GM18508 (cell line): ENCODE measurements around the gene PTH2.
"Not testable (repeated sequence)": the region's sequence is repeated elsewhere in the genome, so short reads cannot be mapped to it uniquely, and the experiment has no call there.

Source experiments
- ATAC-seq: cut with Tn5 transposase; IDR thresholded peaks from one replicate; pipeline ENCODE4 v1.9.1; 2021; ENCODE audit warnings: moderate number of reproducible peaks; ENCODE audit not compliant: insufficient read depth, unreplicated experiment

Gene PTH2, protein sequence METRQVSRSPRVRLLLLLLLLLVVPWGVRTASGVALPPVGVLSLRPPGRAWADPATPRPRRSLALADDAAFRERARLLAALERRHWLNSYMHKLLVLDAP

DNA sequence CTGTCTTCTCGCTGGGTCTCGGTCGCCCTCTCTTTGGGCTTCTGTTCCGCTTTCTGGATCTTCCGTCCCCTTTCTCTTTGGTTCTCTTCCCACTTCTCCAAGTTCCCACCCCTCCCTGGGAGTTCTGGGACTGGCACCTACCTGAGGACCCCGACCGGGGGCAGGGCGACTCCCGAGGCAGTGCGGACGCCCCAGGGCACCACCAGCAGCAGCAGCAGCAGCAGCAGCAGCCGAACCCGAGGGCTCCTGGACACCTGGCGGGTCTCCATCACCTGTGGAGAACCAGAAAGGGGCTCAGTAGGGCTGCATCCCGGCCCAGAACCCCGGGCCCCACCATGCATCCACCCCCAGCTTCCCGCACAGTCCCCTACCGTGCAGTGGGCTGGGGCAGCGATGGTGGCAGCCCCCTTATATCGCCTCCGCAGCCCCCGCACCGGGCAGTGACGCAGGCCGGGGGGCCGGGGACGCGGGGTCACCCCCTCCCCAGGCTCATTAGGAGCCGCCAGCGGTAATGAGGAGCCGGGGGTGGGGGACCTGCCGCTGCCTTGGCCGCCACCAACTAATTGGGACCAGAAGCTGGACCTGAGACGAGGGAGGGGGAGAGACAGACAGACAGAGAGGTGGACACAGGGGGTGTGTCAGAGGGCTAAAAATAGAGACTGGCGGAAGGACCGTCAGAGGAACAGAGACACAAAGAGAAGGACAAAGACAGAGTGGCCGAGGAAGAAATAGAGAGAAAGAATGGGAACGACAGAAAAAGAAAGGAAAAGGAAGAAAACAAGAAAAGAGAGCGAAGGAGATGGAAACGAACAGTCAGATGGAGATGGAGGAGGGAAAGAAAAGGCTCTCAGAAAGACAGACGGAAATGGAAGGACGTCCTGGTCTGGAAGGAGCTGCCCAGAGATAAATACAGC, at the start of gene PTH2:
Gene PTH2 (minus strand): TSS at position 371 of the 914 bp plus-strand sequence. CDS start 102 bp downstream, at position 269.
- ATAC-seq = no peak

DNA sequence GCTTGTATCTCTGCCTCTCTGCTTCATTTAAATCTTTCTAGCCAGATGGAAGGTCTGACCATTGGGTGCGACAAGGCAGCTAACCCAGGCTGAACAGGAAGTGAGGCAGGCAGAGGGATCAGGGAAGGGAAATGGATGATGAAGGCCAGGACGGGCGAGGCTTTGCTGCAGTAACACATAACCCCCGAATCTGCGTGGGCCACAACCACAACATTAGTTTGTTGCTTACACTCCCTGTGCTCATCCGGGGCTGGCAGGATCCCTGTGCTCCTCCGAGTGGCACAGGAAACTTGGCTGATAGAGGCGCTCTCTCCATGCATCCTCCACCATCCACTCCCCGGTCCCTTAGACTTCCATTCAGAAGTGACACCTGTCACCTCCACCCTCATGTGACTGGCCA, 49.7 kb upstream of the PTH2 start:
- ATAC-seq = no peak

DNA sequence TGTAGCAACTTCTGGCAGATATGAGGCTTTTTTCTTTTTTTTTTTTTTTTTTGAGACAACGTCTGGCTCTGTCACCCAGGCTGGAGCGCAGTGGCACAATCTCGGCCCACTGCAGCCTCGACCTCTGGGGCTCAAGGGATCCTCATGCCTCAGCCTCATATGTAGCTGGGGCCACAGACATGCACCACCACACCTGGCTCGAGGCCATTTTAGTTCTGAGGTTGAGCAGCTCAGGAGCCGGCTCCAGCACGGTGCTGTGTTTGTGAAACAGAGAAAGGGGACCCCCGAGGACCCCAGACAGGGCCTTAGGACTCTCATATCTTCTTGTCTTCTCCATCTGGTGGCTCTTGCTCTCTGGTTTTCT, 47.4 kb upstream of the PTH2 start:
- no peak for ATAC-seq

DNA sequence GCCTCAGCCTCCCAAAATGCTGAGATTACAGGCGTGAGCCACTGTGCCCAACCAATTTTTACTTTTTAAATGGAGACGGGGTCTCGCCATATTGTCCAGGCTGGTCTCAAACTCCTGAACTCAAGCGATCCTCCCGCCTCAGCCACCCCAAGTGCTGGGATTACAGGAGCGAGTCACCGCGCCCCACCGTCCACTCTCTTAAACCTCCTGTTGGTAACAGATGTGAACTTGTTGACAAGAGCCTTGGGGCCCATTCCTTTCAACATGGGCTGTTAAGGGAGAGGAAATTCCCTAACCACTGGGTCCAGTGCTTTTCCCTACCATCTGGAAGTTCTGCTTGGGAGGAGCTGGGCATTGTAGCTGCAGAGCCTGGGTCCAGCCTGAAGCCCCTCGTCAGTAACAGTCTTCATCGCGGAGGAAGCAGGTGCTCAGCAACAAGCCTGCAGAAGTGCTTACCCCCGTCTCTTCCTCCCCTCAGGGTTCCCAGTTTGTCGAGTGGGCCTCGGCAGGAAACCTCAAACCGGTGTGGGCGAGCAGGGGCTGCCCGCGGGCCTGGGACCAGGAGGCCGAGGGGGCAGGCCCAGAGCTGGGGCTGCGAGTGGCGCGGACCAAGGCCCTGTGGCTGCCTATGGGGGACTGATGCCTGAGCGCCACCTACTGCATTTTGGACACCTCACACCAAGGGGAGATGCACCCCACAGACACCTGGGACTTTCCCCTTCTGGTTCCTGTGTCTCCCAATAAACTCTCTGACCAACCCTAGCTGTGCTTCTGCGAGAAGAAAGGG, 46.8 kb upstream of the PTH2 start:
- ATAC-seq = no peak

DNA sequence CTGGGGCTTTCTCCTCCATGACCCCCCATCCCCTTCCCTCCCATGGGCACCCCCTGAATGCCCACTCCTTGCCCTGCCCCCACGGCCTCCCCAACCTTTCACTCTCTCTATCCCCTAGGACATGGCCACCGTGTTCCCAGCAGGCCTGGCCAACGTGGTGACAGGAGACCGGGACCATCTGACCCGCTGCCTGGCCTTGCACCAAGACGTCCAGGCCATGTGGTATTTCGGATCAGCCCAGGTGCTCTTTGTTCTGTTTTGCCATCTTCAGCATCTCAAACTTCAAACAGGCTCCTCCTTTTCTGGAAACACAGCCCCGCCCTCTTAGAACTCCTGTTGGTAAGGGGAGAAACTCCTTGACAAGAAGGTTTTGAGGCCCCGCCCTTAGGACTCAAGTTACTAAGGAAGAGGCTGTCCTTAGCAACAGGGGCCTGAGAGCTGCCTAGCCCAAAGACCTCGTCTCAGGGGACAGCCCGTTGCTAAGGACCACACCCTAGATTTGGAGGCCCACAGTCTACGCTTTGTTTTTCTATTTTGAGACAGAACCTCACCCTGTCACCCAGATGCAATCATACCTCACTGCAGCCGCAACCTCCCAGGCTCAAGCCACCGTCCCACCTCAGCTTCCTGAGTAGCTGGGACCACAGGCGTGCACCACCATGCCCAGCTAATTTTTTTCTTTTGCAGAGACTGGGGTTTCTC, 45.7 kb upstream of the PTH2 start:
- ATAC-seq = no peak

DNA sequence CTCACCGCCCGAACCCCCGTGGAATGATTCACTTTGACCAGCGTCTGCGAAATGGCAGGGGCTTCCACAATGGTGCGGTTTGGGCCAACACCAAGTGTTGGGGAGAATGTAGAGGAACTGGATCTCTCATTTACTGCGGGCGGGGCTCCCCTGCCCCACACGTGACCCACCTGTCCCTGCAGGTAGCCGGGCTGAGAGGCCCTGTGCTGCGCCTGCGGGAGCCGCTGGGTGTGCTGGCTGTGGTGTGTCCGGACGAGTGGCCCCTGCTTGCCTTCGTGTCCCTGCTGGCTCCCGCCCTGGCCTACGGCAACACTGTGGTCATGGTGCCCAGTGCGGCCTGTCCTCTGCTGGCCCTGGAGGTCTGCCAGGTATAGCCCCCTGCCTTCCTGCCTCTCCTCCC, 45.0 kb upstream of the PTH2 start:
- no peak for ATAC-seq

DNA sequence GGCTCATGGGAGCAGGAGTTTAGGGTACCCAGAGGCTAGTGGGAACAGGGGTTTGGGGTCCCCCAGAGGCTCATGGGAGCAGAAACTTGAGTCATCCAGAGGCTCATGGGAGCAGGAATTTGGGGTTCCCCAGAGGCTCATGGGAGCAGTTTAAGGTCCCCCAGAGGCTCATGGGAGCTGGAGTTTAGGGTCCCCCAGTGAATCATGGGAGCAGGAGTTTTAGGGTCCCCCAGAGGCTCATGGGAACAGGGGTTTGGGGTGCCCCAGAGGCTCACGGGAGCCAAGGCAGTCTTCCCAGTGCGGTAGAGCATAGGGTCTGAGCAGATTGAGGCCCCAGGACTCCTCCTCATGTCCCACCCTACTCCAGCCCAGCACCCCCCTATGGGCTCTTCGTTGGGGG, 42.1 kb upstream of the PTH2 start:
- no peak for ATAC-seq

DNA sequence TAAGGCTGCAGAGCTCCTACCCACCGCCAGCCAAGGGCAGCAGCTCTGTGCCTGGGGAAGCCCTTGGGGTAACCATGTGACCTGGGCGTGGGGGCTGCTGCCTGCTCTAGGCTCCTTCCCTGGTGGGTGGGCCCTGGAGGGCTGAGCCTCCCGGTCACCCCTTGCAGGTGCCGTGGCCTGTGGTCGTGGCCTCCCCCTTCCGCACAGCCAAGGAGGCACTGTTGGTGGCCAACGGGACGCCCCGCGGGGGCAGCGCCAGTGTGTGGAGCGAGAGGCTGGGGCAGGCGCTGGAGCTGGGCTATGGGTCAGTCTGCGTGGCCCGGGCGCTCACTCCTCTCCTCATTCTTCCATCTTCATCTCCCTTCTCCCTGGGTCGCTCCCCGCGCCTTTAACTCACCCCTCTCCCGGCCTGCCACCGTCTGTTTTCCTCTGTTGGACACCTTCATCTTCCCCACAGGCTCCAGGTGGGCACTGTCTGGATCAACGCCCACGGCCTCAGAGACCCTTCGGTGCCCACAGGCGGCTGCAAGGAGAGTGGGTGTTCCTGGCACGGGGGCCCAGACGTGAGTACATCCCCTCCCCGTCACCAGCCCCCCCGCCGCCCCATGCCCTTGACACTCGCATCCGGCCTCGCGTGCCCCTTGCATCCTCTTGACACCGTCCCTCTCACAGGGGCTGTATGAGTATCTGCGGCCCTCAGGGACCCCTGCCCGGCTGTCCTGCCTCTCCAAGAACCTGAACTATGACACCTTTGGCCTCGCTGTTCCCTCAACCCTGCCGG, 40.9 kb upstream of the PTH2 start:
- ATAC-seq = no peak

DNA sequence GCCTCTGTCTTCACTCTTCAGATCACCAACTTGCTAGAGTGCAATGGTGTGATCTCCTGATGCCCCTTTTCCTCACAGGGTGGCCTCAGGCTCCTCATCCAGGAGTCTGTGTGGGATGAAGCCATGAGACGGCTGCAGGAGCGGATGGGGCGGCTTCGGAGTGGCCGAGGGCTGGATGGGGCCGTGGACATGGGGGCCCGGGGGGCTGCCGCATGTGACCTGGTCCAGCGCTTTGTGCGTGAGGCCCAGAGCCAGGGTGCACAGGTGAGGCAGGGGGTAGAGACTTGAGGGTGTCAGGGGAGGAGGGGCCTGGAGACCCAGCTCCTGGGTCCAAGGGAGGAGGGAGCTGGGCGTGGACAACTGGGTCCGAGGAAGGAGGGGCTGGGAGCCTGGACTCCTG, 39.3 kb upstream of the PTH2 start:
- no peak for ATAC-seq

DNA sequence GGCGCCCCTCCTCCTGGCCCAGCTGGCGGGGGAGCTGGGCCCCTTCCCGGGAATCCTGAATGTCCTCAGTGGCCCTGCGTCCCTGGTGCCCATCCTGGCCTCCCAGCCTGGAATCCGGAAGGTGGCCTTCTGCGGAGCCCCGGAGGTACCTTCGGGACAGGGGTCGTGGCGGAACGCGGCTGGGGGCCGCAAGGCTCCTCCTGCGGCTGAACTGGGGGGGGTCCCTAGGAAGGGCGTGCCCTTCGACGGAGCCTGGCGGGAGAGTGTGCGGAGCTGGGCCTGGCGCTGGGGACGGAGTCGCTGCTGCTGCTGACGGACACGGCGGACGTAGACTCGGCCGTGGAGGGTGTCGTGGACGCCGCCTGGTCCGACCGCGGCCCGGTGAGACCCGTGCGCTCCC, 38.4 kb upstream of the PTH2 start:
- ATAC-seq = no peak

DNA sequence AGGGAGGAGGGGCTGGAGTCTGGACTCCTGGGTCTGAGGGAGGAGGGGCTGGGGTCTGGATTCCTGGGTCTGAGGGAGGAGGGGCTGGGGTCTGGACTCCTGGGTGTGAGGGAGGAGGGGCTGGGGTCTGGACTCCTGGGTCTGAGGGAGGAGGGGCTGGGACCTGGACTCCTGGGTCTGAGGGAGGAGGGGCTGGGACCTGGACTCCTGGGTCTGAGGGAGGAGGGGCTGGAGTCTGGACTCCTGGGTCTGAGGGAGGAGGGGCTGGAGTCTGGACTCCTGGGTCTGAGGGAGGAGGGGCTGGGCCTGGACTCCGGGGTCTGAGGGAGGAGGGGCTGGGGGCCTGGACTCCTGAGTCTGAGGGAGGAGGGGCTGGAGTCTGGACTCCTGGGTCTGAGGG, 37.9 kb upstream of the PTH2 start:
- ATAC-seq = not testable (repeated sequence)

DNA sequence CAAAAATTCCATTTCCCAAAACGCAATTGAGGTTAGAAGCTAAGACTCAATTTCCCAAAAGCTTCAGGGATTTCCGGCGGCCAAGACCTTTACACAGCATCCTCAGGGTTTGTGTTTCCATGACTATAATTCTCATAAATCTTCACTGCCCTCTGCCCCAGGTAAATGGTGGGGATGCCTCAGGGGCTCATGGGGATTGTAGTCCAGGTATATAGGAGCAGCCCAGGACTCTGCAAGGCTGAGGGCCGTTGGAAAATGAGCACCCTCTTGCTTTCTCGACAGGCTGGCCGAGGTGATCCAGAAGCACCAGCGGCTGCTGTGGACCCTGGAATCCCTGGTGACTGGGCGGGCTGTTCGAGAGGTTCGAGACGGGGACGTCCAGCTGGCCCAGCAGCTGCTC, 36.1 kb upstream of the PTH2 start:
- ATAC-seq = no peak

DNA sequence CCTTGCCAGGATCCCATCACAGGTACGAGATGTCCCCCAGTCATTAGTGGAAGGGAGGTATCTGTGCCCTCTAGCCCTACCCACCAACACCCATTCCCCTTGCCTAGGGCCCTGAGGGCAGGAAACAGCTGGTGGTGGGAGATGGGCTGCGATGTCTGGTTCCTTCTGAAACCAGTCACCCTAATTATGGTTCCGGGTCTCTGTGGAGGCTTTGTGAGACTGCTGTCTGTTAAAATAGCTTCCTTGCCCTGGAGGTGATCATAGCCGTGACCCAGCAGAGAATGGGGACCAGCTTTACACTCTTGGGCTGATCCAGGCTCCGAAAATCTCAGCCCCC, 35.3 kb upstream of the PTH2 start:
- no peak for ATAC-seq

DNA sequence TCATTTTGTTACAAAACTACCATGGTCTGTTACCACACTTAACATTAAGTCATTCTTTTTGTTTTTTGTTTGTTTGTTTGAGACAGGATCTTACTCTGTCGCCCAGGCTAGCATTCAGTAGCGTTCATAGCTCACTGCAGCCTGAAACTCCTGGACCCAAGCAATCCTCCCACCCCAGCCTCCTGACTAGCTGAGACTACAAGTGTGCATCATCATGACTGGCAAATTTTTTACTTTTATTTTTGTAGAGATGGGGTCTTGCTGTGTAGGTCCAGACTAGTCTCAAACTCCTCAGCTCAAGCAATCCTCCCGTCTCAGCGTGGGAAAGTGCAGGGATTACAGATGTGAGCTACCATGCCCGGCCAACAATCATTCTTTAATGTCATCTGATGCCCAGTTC, 33.1 kb upstream of the PTH2 start:
- ATAC-seq = no peak

DNA sequence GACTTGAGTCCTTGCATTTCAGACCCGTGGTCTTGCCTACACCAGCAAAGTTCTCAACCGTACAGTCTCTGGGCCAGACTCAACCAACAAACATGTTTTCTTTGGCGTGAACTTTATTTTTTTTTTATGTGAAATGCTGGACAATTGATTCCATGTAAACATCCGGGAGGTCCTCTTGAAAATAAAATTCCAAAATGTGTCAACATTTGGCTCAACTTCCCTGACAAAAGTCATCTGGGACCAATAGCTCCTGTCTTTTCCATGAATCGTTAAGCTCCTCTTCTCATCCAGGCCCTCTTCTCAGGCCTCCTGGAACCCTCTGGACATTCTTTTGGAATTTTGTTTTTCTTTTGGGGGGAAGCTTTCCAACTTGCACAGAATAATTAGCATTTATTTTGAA, 32.5 kb upstream of the PTH2 start:
- ATAC-seq = no peak

DNA sequence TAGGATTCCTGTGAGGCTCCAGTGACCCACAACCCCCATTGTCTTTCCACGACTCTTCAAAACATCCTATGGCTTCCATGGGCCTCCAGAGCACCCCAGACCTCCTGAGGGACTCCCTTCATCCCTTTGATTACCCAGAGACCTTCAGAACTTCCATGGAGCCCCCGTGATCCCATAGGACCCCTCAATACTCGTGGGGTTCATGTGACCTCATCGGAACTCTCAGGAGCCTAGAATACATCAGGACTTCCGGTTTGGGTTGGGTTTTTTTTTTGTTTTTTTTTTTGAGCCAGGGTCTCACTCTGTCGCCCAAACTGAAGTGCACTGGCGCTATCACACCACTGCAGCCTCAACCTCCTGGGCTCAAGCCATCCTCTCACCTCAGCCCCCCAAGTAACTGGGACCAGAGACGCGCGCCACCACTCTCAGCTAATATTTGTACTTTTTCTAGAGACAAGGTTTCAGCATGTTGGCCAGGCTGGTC, 30.6 kb upstream of the PTH2 start:
- no peak for ATAC-seq

DNA sequence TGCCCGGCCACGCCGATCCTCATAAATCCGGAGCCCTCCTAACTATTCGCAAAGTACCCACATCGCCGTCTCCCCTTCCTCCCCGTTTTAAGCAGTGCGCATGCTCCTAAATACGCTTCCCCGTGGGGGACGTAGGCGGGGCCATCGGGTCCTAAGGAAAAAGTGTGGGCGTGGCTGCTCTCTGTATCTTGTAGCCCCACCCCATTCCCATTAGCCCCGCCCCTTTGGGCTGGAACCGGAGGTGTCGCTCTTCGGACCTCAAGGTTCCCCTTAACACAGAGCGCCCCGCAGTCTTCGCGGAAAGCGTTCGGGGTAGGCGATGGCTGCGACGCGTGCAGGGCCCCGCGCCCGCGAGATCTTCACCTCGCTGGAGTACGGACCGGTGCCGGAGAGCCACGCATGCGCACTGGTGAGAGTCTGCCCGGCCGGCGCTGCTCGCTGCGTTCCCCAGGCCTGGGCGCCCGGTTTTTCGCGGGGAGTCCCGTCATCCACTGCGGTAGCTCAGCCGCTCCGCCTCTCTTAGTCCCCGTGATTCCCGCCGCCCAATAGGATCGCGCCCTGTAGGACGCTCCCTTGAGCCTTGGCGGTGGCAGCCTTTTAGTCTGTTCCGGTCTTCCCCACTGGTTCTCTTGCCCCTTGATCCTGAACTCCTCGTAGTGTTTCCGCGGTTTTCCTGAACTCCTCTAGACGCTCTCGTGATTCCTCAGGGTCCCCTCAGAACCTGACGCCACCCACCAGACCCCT, 29.9 kb upstream of the PTH2 start, which contains the start of gene ALDH16A1:
Gene ALDH16A1 (plus strand): TSS at position 213 of the 744 bp plus-strand sequence. CDS start 107 bp downstream, at position 320.
- peak; percentile 45 for ATAC-seq

DNA sequence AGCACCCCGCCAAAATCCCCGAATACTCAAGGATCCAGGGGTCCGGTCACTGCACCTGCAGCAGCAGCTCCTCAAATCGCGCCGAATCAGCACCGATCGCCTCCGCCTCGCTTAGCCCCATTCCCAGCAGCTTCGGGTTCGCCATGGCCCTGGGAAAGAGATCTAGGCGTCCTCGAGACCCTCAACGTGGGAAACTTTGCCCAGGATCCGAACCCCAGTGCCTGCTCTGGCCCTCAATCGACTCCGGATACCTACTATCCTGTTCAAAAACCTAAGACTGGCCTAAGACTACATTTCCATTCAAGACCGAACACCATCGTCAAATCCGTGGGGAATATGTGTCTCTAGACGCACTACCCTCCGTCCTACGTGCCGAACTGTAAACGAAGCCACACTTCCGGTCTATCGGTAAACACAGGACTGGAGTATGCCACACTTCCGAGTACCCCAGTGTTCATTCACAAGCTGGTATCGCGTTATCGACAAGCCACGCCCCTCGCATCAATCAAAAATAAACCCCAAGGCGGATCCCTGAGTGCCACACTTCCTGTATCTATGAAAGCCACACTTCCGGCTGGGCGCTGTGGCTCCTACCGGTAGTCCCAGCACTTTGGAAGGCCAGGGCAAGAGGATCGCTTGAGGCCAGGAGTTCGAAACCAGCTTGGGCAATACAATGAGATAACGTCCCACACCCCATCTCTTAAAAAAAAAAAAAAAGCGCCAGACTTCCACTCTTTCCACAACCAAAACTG, 28.4 kb upstream of the PTH2 start, which contains the start of gene PIH1D1:
Gene PIH1D1 (minus strand): TSS at position 385 of the 752 bp plus-strand sequence. CDS start 240 bp downstream, at position 145.
- ATAC-seq = no peak
